ENCODE data around the gene PLCL2. TPM values are rescaled to one million over a fixed set of nuclear protein-coding genes. Genes with fewer than 3 reads are reported as not detected.

PLCL2 gene
- total and polyA plus RNA-seq, 10 of the 15 experiments (the other 5 are each of a cell fraction or from before 2014, with no cell fraction given) = 7.5 to 37.3 (median 21.7) TPM

GRCh38 chr3:17033516-17034168, 148.9 kb downstream of the PLCL2 start:
- ChIA-PET POLR2A (interaction anchor here (0.6 kb wide), 1 partner anchor 150 kb away, joined by 4 read pairs; no protein-coding TSS in a partner anchor), SMC1A (ENCODE audit: uncharacterized antibody, unreplicated experiment) (interaction anchor here (0.6 to 6.6 kb wide), 22 partner anchors 8 to 431 kb away, joined by 3 to 38 read pairs (median 6); partner anchors contain the start of gene PLCL2), RAD21 (ENCODE audit: unreplicated experiment) (interaction anchor here (0.8 to 7.1 kb wide), 12 partner anchors 8 to 431 kb away, joined by 4 to 54 read pairs (median 6); partner anchors contain the start of gene PLCL2), CTCF (interaction anchor here (1.0 to 6.4 kb wide), 14 partner anchors 13 to 431 kb away, joined by 3 to 39 read pairs (median 6); partner anchors contain the start of gene PLCL2)
- Histone ChIP-seq H3K9me3 (replicated peaks; ENCODE audit: control insufficient read depth, insufficient read depth, low read length) (no peaks in the 10 kb centered on the region), H3K4me2 (ENCODE audit: control insufficient read depth, insufficient read depth) (no peak overlapping the region), H3K4me3 (no peak overlapping the region), H4K20me1 (ENCODE audit: control insufficient read depth, insufficient read depth) (no peaks in the 10 kb centered on the region), H3K27ac (ENCODE audit: control insufficient read depth, insufficient read depth) (no peak overlapping the region), H3K27me3 (replicated peaks in 1 of 2; ENCODE audit: control insufficient read depth in 2 of 2, insufficient read depth in 2 of 2, low read length in 1 of 2) (no peaks in the 10 kb centered on the region), H3K79me2 (ENCODE audit: control insufficient read depth, insufficient read depth, low read length) (peaks cover 5% of the 10 kb centered on the region), H3K4me1 (ENCODE audit: control insufficient read depth, insufficient read depth, low read length) (peaks cover 16% of the 10 kb centered on the region), H3K36me3 (ENCODE audit: control insufficient read depth in 2 of 2, insufficient read depth in 2 of 2, low read length in 1 of 2) (peaks cover 1 to 6% of the 10 kb centered on the region in 2 experiments; a peak in 3 of 4 replicates), H3K9ac (ENCODE audit: control insufficient read depth, insufficient read depth, low read length) (no peak overlapping the region), H2AFZ (ENCODE audit: control insufficient read depth, low read depth, low read length) (no peak overlapping the region)
- in situ Hi-C loops (cut with MboI) = loop anchor here (25.0 kb wide), 1 partner anchor 746 kb away; no protein-coding TSS in a partner anchor
- ATAC-seq (no peak), FAIRE-seq (no peak), DNase-seq (ENCODE audit: low read depth, low spot score) (no peak)
- TF ChIP-seq ZNF274 (IDR thresholded peaks at IDR 0.05; ENCODE audit: insufficient read depth, insufficient read length) = no peak
- no peak for TF ChIP-seq RFX5 (IDR thresholded peaks at IDR 0.05; ENCODE audit: low read depth, low read length)
- no peak for TF ChIP-seq PML (IDR thresholded peaks at IDR 0.05; ENCODE audit: low read length)
- TF ChIP-seq SREBF1 (IDR thresholded peaks at IDR 0.05; ENCODE audit: low read length) = no peak
- no peak for TF ChIP-seq MYC (IDR thresholded peaks at IDR 0.05; ENCODE audit: insufficient read depth, insufficient read length, insufficient replicate concordance, low read length, severe bottlenecking)
- intact Hi-C loops (cut with micrococcal nuclease; ENCODE audit: unreplicated experiment) = loop anchor here (2.0 to 5.0 kb wide), 4 partner anchors 149 to 431 kb away; partner anchors contain the start of gene PLCL2
- BruUV-seq (replicated peaks) = no TSS peak
- 96% methylated on average over 3 of the region's 3 CpGs for WGBS (ENCODE audit: insufficient coverage, insufficient replicate concordance, low lambda C conversion rate, missing lambda C conversion rate)

- ATAC-seq = no peak
- DNase-seq (ENCODE audit: low read depth, low spot score) = no peak
- ChIA-PET CTCF (interaction anchor here (0.9 to 2.7 kb wide), 2 partner anchors 151 to 177 kb away, joined by 3 to 9 read pairs; partner anchors contain the start of gene PLCL2), POLR2A (no interaction called here), SMC1A (ENCODE audit: uncharacterized antibody, unreplicated experiment) (interaction anchor here (0.8 to 4.9 kb wide), 4 partner anchors 9 to 197 kb away, joined by 3 to 18 read pairs (median 4); no protein-coding TSS in a partner anchor), RAD21 (ENCODE audit: unreplicated experiment) (interaction anchor here (0.9 to 7.1 kb wide), 3 partner anchors 9 to 206 kb away, joined by 4 to 54 read pairs (median 9); partner anchors contain the start of gene PLCL2)
- Histone ChIP-seq H3K9ac (ENCODE audit: control insufficient read depth, insufficient read depth, low read length) (no peak overlapping the region), H3K27me3 (replicated peaks in 1 of 2; ENCODE audit: control insufficient read depth in 2 of 2, insufficient read depth in 2 of 2, low read length in 1 of 2) (no peaks in the 10 kb centered on the region), H3K4me3 (no peak overlapping the region), H3K36me3 (ENCODE audit: control insufficient read depth in 2 of 2, insufficient read depth in 2 of 2, low read length in 1 of 2) (peaks cover 0 to 6% of the 10 kb centered on the region in 2 experiments; a peak in 1 of 4 replicates), H3K4me1 (ENCODE audit: control insufficient read depth, insufficient read depth, low read length) (peaks cover 17% of the 10 kb centered on the region), H3K4me2 (ENCODE audit: control insufficient read depth, insufficient read depth) (no peak overlapping the region), H3K27ac (ENCODE audit: control insufficient read depth, insufficient read depth) (no peak overlapping the region), H3K79me2 (ENCODE audit: control insufficient read depth, insufficient read depth, low read length) (peaks cover 5% of the 10 kb centered on the region), H3K9me3 (replicated peaks; ENCODE audit: control insufficient read depth, insufficient read depth, low read length) (no peaks in the 10 kb centered on the region), H4K20me1 (ENCODE audit: control insufficient read depth, insufficient read depth) (no peaks in the 10 kb centered on the region), H2AFZ (ENCODE audit: control insufficient read depth, low read depth, low read length) (no peak overlapping the region)
- intact Hi-C loops (cut with micrococcal nuclease; ENCODE audit: unreplicated experiment) = no loop called here
- in situ Hi-C loops (cut with MboI) = loop anchor here (25.0 kb wide), 1 partner anchor 748 kb away; no protein-coding TSS in a partner anchor
- no TSS peak for BruUV-seq (replicated peaks)
- 95% methylated on average over 5 of the region's 5 CpGs for WGBS (ENCODE audit: insufficient coverage, insufficient replicate concordance, low lambda C conversion rate, missing lambda C conversion rate)
- FAIRE-seq = no peak
- TF ChIP-seq ZBTB4 (CRISPR knock-in tag; IDR thresholded peaks at IDR 0.05) (no peak), STAT1 (conservative IDR thresholded peaks at IDR 0.05) (no peak), MYB (IDR thresholded peaks at IDR 0.05; ENCODE audit: borderline replicate concordance, low read depth, low read length) (no peak), NFYB (IDR thresholded peaks at IDR 0.05; ENCODE audit: insufficient read depth, low read depth, low read length) (no peak), MAX (IDR thresholded peaks at IDR 0.05; ENCODE audit: low read depth, low read length) (no peak)
Measured at GRCh38 chr3:17035033-17035432, 150.3 kb downstream of the PLCL2 start.

Measured in GM12878 (cell line).